Colonic mucosa (tissue), 4 donors: ENCODE results near the gene CRYBG1. TPM values are rescaled to one million over a fixed set of nuclear protein-coding genes. Genes with fewer than 3 reads are reported as not detected.

Experiments
- DNase-seq: peaks from one replicate; pipeline ENCODE4 v3.0.0-alpha.2; 2020
- H3K27ac ChIP-seq: fragments of 200-600 bp; one replicate; pipeline ENCODE4 v1.8.0; 2021
- H3K27me3 ChIP-seq: fragments of 200-600 bp; one replicate; pipeline ENCODE4 v1.8.0; 2021
- H3K36me3 ChIP-seq: fragments of 200-600 bp; one replicate; pipeline ENCODE4 v1.8.0; 2021
- H3K4me1 ChIP-seq: fragments of 200-600 bp; one replicate; pipeline ENCODE4 v1.8.0; 2021; ENCODE audit warnings: mild to moderate bottlenecking
- H3K4me3 ChIP-seq: fragments of 200-600 bp; one replicate; pipeline ENCODE4 v1.8.0; 2021
- H3K9ac ChIP-seq, 2 donors: one replicate each; pipeline ENCODE4 v1.7.0; 2013; ENCODE audit warnings: control low read depth in 2 of 2, low read depth in 2 of 2, low read length in 2 of 2
- H3K9me3 ChIP-seq: fragments of 200-600 bp; one replicate; pipeline ENCODE4 v1.8.0; 2021
- CTCF ChIP-seq: fragments of 200-600 bp; IDR thresholded peaks from one replicate; pipeline ENCODE4 v1.8.0; 2022; ENCODE audit warnings: antibody characterized with exemption, mild to moderate bottlenecking
- intact Hi-C: fragments of 100-400 bp; cut with DNase I; formaldehyde crosslinking; loops from one replicate; pipeline ENCODE4 v1.14.1; 2022
- total RNA-seq, 2 donors: library from RNA; stranded (reverse); fragmentation: NEBNext Ultra II Directional in 1 of 2; extraction: Animal tissue kit (Norgen Biotek cat#: 25700) in 1 of 2; gene quantifications; one replicate each; pipeline ENCODE4 v1.2.1, GENCODE V29; 2021
- donor health status: healthy.
- donor health status: DM: no; HTN: no; CAD: no.
- donor health status: DM: no; HTN: no; CAD: no.

CRYBG1 gene
- total RNA-seq, 2 donors from 2014 or later: 80.5 to 102 TPM

GRCh38 chr6:106511288-106512047, 151.0 kb downstream of the CRYBG1 start:
- DNase-seq: peak; percentile 53
- Histone ChIP-seq H3K4me1 (no peaks in the 10 kb centered on the region), H3K36me3 (no peaks in the 10 kb centered on the region), H3K4me3 (peak overlapping the region; percentile 70), H3K9me3 (no peaks in the 10 kb centered on the region), H3K27me3 (no peaks in the 10 kb centered on the region), H3K9ac (peak overlapping the region; percentile 74 to 89), H3K27ac (peak overlapping the region; percentile 91)
- intact Hi-C loops: loop anchor here (5.0 kb wide), 1 partner anchor 54 kb away; no protein-coding TSS in a partner anchor
- TF ChIP-seq CTCF: no peak

GRCh38 chr6:106512048-106512967, 151.8 kb downstream of the CRYBG1 start:
- peak; percentile 89 for DNase-seq
- peak overlapping the region; percentile 70 for H3K4me3 ChIP-seq
- H3K27me3 ChIP-seq: no peaks in the 10 kb centered on the region
- H3K36me3 ChIP-seq: no peaks in the 10 kb centered on the region
- no peak for TF ChIP-seq CTCF
- no peaks in the 10 kb centered on the region for H3K4me1 ChIP-seq
- peak overlapping the region; percentile 91 for H3K27ac ChIP-seq
- no peaks in the 10 kb centered on the region for H3K9me3 ChIP-seq
- peak overlapping the region; percentile 74 to 89 for H3K9ac ChIP-seq
- intact Hi-C loops: loop anchor here (5.0 kb wide), 1 partner anchor 55 kb away; no protein-coding TSS in a partner anchor

GRCh38 chr6:106512968-106513574, 152.6 kb downstream of the CRYBG1 start:
- Histone ChIP-seq H3K4me3 (peak overlapping the region; percentile 70), H3K36me3 (no peaks in the 10 kb centered on the region), H3K27me3 (no peaks in the 10 kb centered on the region), H3K27ac (peak overlapping the region; percentile 91), H3K9me3 (no peaks in the 10 kb centered on the region), H3K4me1 (no peaks in the 10 kb centered on the region), H3K9ac (peak overlapping the region; percentile 74 to 89)
- no peak for DNase-seq
- TF ChIP-seq CTCF: no peak
- intact Hi-C loops: loop anchor here (5.0 kb wide), 1 partner anchor 56 kb away; no protein-coding TSS in a partner anchor

DNA sequence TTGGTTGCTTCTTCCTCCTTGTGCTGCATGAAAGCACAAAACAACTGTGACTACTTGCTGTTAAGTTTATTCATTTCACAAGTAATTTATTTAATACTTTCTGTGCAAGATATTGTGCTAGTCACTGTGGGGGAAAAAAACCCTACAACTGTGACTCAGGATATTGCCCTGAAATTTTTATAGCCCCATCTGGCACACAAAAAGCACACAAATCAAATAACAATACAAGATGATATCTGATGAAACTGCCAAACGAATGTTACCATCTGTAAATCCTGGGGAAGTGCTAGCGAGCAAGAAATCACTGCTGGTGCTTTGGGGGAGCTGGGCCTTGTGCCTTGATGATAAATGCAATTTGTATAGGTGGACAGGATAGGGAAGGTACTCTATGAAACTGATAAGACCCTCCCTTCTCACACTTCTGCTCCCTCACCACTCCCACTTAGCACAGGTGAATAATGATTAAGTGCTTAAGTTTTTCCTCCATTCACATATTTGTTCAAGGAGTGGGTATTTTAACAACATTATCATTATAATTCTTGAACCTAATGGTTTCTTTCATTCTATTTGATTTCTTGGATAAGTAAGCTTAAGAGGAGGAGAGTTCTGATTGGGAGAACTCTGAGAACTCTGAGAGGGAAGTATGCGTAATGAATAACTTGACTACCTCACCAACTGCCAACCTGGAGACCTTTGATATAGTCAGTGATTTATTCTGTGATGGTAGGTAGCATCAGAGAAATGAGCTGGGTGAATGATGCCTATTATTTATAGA, 153.5 kb downstream of the CRYBG1 start:
- Histone ChIP-seq H3K27me3 (no peaks in the 10 kb centered on the region), H3K9me3 (no peaks in the 10 kb centered on the region), H3K4me1 (no peaks in the 10 kb centered on the region), H3K27ac (peak overlapping the region; percentile 91), H3K9ac (peak overlapping the region in 1 of 2 donors; percentile 89), H3K4me3 (peak overlapping the region; percentile 70), H3K36me3 (no peaks in the 10 kb centered on the region)
- DNase-seq: peak; percentile 49
- no peak for TF ChIP-seq CTCF
- intact Hi-C loops: loop anchor here (5.0 kb wide), 1 partner anchor 57 kb away; no protein-coding TSS in a partner anchor
